Spleen (tissue), 13 donors: ENCODE results near the gene SAXO2. TPM values are rescaled to one million over a fixed set of nuclear protein-coding genes. Genes with fewer than 3 reads are reported as not detected.
A peak's percentile ranks its signal among the peaks of the same experiment; 100 is the strongest.
"Not testable (repeated sequence)": the region's sequence is repeated elsewhere in the genome, so short reads cannot be mapped to it uniquely, and the experiment has no call there.

Experiments used
- DNase-seq: peaks from one replicate; pipeline ENCODE4 v3.0.0-alpha.2; 2020
- H3K27ac ChIP-seq, 8 donors: fragments of 200-600 bp; sonication (generic) in 7 of 8; 1 replicate in 4 of 8; 2 replicates in 4 of 8; pipeline versions ENCODE4 v1.5.0 to v1.8.0; 2016 to 2021; ENCODE audit warnings: inconsistent platforms in 4 of 8, mild to moderate bottlenecking in 4 of 8, moderate library complexity in 1 of 8
- H3K27me3 ChIP-seq, 7 donors: fragments of 200-600 bp; sonication (generic) in 6 of 7; replicated peaks in 1 of 7; 1 replicate in 4 of 7; 2 replicates in 3 of 7; pipeline versions ENCODE4 v1.5.0 to v1.8.0; 2016 to 2021; ENCODE audit warnings: inconsistent platforms in 3 of 7, mild to moderate bottlenecking in 1 of 7
- H3K36me3 ChIP-seq, 6 donors: fragments of 200-600 bp; sonication (generic) in 5 of 6; 1 replicate in 4 of 6; 2 replicates in 2 of 6; pipeline versions ENCODE4 v1.5.0 to v1.8.0; 2016 to 2021; ENCODE audit warnings: inconsistent platforms in 2 of 6
- H3K4me1 ChIP-seq, 6 donors: fragments of 200-600 bp; sonication (generic) in 5 of 6; 1 replicate in 3 of 6; 2 replicates in 3 of 6; pipeline versions ENCODE4 v1.5.0 to v1.8.0; 2016 to 2021; ENCODE audit warnings: inconsistent platforms in 3 of 6
- H3K4me3 ChIP-seq, 8 donors: fragments of 200-600 bp; sonication (generic) in 7 of 8; 1 replicate in 4 of 8; 2 replicates in 4 of 8; pipeline versions ENCODE4 v1.5.0 to v1.8.0; 2016 to 2021; ENCODE audit warnings: inconsistent platforms in 4 of 8, mild to moderate bottlenecking in 4 of 8, moderate library complexity in 2 of 8
- H3K9me3 ChIP-seq, 8 donors: fragments of 200-600 bp; sonication (generic) in 7 of 8; 1 replicate in 4 of 8; 2 replicates in 4 of 8; pipeline versions ENCODE4 v1.5.0 to v1.8.0; 2016 to 2021; ENCODE audit warnings: inconsistent platforms in 4 of 8
- CTCF ChIP-seq, 11 experiments: fragments of 200-600 bp in 7 of 11; fragments of 450-650 bp in 4 of 11; sonication (generic) in 4 of 11; IDR thresholded peaks in 8 of 11; conservative IDR thresholded peaks in 3 of 11; 1 replicate in 7 of 11; 2 replicates in 4 of 11; pipeline versions ENCODE4 v1.4.0 to v1.8.0; 2016 to 2021; ENCODE audit warnings: antibody characterized with exemption in 11 of 11, inconsistent platforms in 4 of 11, mild to moderate bottlenecking in 1 of 11
- POLR2A ChIP-seq, 3 donors: fragments of 450-650 bp; IDR thresholded peaks; one replicate each; pipeline ENCODE4 v1.5.1; 2017; ENCODE audit warnings: antibody characterized with exemption in 3 of 3, mild to moderate bottlenecking in 1 of 3
- POLR2AphosphoS5 ChIP-seq, 3 donors: sonication (generic); formaldehyde crosslinking; IDR thresholded peaks; one replicate each; pipeline ENCODE4 v1.5.1; 2017; ENCODE audit warnings: antibody characterized with exemption in 3 of 3
- WGBS, 5 donors: extraction: QIAGEN DNeasy Blood & Tissue Kit in 3 of 5; methylation state at CpG; one replicate each; pipeline versions ENCODE4 v1.1.5 to v1.1.7; 2013 to 2018; 5-methylcytosine and 5-hydroxymethylcytosine counted together
- intact Hi-C: fragments of 100-400 bp; cut with DNase I; formaldehyde crosslinking; loops from one replicate; pipeline ENCODE4 v1.15.0; 2023; ENCODE audit warnings: low total_unique reads
- long read RNA-seq, 2 donors: transcript quantifications; one replicate each; lab custom pipeline, GENCODE V29; 2026
- polyA plus RNA-seq, 3 donors: library from polyadenylated mRNA; stranded (reverse); fragments of 200-250 nt; gene quantifications; one replicate each; pipeline ENCODE4 v1.2.1, GENCODE V29; 2013
- total RNA-seq, 7 donors: library from RNA; depleted of rRNA in 3 of 7; stranded (reverse); fragments of >200 nt in 3 of 7; fragmentation: NEBNext Ultra II Directional in 4 of 7; extraction: Animal tissue kit (Norgen Biotek cat#: 25700) in 4 of 7; gene quantifications; one replicate each; pipeline versions ENCODE4 v1.1.0 to v1.2.1, GENCODE V29; 2016 to 2021
- donor health status: healthy with polysubstance abuse.
- donor health status: DM: no; HTN: no; CAD: no; lungs with moderate emphysema.
- donor health status: DM: no; HTN: no; CAD: no.
- donor health status: Bipolar disorder and iron deficiency.
- donor health status: healthy.
- donor health status: DM: no; HTN: no; CAD: no.
- donor health status: DM: yes; HTN: yes; CAD: no.

SAXO2 gene, protein sequence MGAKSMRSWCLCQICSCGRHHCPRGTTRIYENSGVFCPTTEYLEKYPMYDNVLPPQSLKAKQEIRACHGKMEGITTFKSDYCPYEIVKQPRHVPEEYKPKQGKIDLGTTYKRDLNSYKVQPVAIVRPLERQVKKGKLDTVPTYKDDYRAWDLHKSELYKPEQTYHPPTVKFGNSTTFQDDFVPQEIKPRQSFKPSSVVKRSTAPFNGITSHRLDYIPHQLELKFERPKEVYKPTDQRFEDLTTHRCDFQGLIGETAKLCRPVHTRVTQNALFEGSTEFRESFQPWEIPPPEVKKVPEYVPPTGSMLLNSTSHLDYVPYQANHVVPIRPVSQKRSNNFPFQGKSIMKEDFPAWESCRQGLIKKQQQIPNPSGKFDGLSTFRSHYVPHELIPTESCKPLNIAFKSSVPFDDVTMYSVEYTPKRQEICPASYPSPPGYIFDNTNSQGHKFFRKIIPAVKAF
- total RNA-seq (10 to 100 TPM in 1 of 7 donors, 1 to 10 TPM in 4, under 1 TPM in 1, not detected in 1; 0.23 to 12.0 (median 2.2) TPM), polyA plus RNA-seq (1 to 10 TPM in 2 of 3 donors, under 1 TPM in 1; 0.58 to 7.8 (median 1.4) TPM)
- long read RNA-seq, donor 1, result 0 reads
- long read RNA-seq, donor 2, result 0 reads

- intact Hi-C loops, result no loop called here
- whole genome bisulfite sequencing, 5 donors, result 0 to 3% (median 1%) methylated on average over 24 to 57 of the region's 57 CpGs
These were observed at the start of gene SAXO2, which contains the start of gene EFL1 for GRCh38 chr15:82262422-82263026. Gene SAXO2, plus strand, starts transcription at chr15:82262818. Its CDS starts 62 bp downstream, at chr15:82262880. Gene EFL1, minus strand, starts transcription at chr15:82262734. Its CDS starts 956 bp downstream, at chr15:82261778.

DNA sequence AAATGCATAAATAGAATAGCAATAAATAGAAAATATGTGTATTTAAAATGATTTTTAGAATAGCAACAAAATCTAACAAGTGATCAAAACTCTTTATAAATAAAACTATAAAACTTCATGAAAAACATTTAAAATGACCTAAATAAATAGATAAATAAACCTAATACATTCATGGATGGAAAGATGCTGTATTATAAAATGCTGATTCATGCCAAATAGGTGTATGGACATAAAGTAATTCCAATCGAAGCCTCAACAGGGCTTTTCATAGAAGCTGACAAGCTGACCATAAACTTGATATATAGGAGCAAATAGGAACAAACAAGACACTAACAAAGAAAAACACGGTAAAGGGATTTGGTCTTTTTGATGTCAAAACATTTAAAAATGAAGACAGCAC lies 46.5 kb upstream of the SAXO2 start:
- intact Hi-C loops, H3K27ac ChIP-seq, H3K9me3 ChIP-seq, H3K27me3 ChIP-seq, H3K4me1 ChIP-seq, DNase-seq, H3K4me3 ChIP-seq: not testable (repeated sequence)
- H3K36me3 ChIP-seq, result peaks cover 0 to 67% (median 18%) of the 10 kb centered on the region in 6 donors
- WGBS, 5 donors, result 93 to 98% (median 94%) methylated on average over 2 of the region's 2 CpGs

More at GRCh38 chr15:82262422-82263026, at the start of gene SAXO2, which contains the start of gene EFL1:
- peak; percentile 98 for DNase-seq
- Histone ChIP-seq H3K4me1 (peaks cover 15 to 53% (median 27%) of the 10 kb centered on the region in 6 donors), H3K9me3 (no peaks in the 10 kb centered on the region), H3K27me3 (no peaks in the 10 kb centered on the region), H3K36me3 (peaks cover 0 to 23% (median 12%) of the 10 kb centered on the region in 6 donors), H3K27ac (peak within 1 kb of the TSS; percentile 64 to 90 (median 81)), H3K4me3 (peak within 1 kb of the TSS; percentile 81 to 98 (median 96))
- TF ChIP-seq POLR2AphosphoS5 (IDR thresholded peaks at IDR 0.05) (peak; percentile 84 to 91 (median 88)), CTCF (IDR thresholded peaks at IDR 0.05 in 8 of 11, conservative IDR thresholded peaks at IDR 0.05 in 3 of 11) (no peak), POLR2A (IDR thresholded peaks at IDR 0.05) (peak in 1 of 3 donors; percentile 30)

GRCh38 chr15:82221535-82221934 lies 41.1 kb upstream of the SAXO2 start:
- H3K4me1 ChIP-seq, DNase-seq, H3K27ac ChIP-seq, H3K9me3 ChIP-seq, H3K27me3 ChIP-seq, H3K4me3 ChIP-seq, intact Hi-C loops: not testable (repeated sequence)
- 27 to 66% (median 42%) methylated on average over 2 of the region's 2 CpGs for WGBS, 5 donors
- peaks cover 0 to 50% (median 14%) of the 10 kb centered on the region in 6 donors for H3K36me3 ChIP-seq
- TF ChIP-seq CTCF (IDR thresholded peaks at IDR 0.05 in 8 of 11, conservative IDR thresholded peaks at IDR 0.05 in 3 of 11), result peak in 3 of 11 experiments; percentile 13 to 49 (median 41)

GRCh38 chr15:82228750-82229149 lies 33.9 kb upstream of the SAXO2 start:
- TF ChIP-seq CTCF (IDR thresholded peaks at IDR 0.05 in 8 of 11, conservative IDR thresholded peaks at IDR 0.05 in 3 of 11) (no peak), POLR2AphosphoS5 (IDR thresholded peaks at IDR 0.05) (no peak), POLR2A (IDR thresholded peaks at IDR 0.05) (no peak)
- intact Hi-C loops, result no loop called here
- DNase-seq, result no peak
- 93 to 95% (median 93%) methylated on average over 1 of the region's 1 CpG for WGBS, 5 donors
- H3K27ac ChIP-seq, result no peak overlapping the region
- no peaks in the 10 kb centered on the region for H3K9me3 ChIP-seq
- H3K4me3 ChIP-seq, result no peak overlapping the region
- peaks cover 0 to 57% (median 23%) of the 10 kb centered on the region in 6 donors for H3K36me3 ChIP-seq
- no peaks in the 10 kb centered on the region for H3K27me3 ChIP-seq
- H3K4me1 ChIP-seq, result peaks cover 0 to 10% (median 0%) of the 10 kb centered on the region in 6 donors
